Peyer's patch (tissue), 4 donors: ENCODE data around the gene CLASRP.

ENCODE experiments used
- CTCF ChIP-seq, 6 experiments: fragments of 450-650 bp in 4 of 6; fragments of 200-600 bp in 2 of 6; sonication (generic) in 1 of 6; IDR thresholded peaks; one replicate each; pipeline ENCODE4 v1.5.1; 2017 to 2019; ENCODE audit warnings: antibody characterized with exemption in 6 of 6, mild to moderate bottlenecking in 3 of 6, moderate library complexity in 1 of 6
- POLR2A ChIP-seq, 2 donors: fragments of 450-650 bp; IDR thresholded peaks; one replicate each; pipeline ENCODE4 v1.5.1; 2017; ENCODE audit warnings: antibody characterized with exemption in 2 of 2, mild to moderate bottlenecking in 2 of 2, moderate library complexity in 2 of 2

GRCh38 chr19:45038931-45039893 lies at the start of gene CLASRP:
- TF ChIP-seq CTCF (IDR thresholded peaks at IDR 0.05) (no peak), POLR2A (IDR thresholded peaks at IDR 0.05) (peak; percentile 89 to 90)
